Cardiac muscle cell (in vitro differentiated cells and primary cell): ENCODE measurements around the gene SETD1A. TPM values are rescaled to one million over a fixed set of nuclear protein-coding genes. Genes with fewer than 3 reads are reported as not detected.

ENCODE experiments used
- DNase-seq, 2 donors: peaks; one replicate each; pipeline versions ENCODE4 v3.0.0 to v3.0.0-alpha.2; 2010 to 2017; ENCODE audit warnings: low read depth in 1 of 2, low spot score in 1 of 2
- H3K27ac ChIP-seq: fragments of 200-600 bp; sonication (generic); 2 replicates; pipeline ENCODE4 v1.5.1; 2016
- H3K27me3 ChIP-seq: fragments of 200-600 bp; sonication (generic); 2 replicates; pipeline ENCODE4 v1.6.0; 2016; ENCODE audit warnings: control low read depth
- H3K36me3 ChIP-seq: fragments of 200-600 bp; sonication (generic); 2 replicates; pipeline ENCODE4 v1.5.1; 2016; ENCODE audit warnings: control low read depth
- H3K4me1 ChIP-seq: fragments of 200-600 bp; sonication (generic); 2 replicates; pipeline ENCODE4 v1.8.1; 2017; ENCODE audit warnings: low read depth, mild to moderate bottlenecking, mixed run types
- H3K4me3 ChIP-seq: fragments of 200-600 bp; sonication (generic); 2 replicates; pipeline ENCODE4 v1.5.1; 2016; ENCODE audit warnings: mild to moderate bottlenecking
- H3K9me3 ChIP-seq: fragments of 200-600 bp; sonication (generic); 2 replicates; pipeline ENCODE4 v1.5.1; 2017; ENCODE audit warnings: low read depth, mild to moderate bottlenecking, control low read depth
- polyA plus RNA-seq: library from polyadenylated mRNA; unstranded; fragments of >200 nt; fragmentation: Nextera tagmentation; extraction: Ambion mirVana; gene quantifications from 2 replicates; pipeline ENCODE4 v1.2.1, GENCODE V29; 2016
- total RNA-seq: library from RNA; depleted of rRNA; stranded (reverse); fragments of >200 nt; gene quantifications from 2 replicates; pipeline ENCODE4 v1.2.3, GENCODE V29; 2016
- TF ChIP-seq, protein P1 (sequence below): IDR thresholded peaks from 2 replicates; pipeline ENCODE4 v1.5.1; 2012; ENCODE audit warnings: low read depth, mild to moderate bottlenecking, low read length

Gene SETD1A
- total and polyA plus RNA-seq, 2 experiments from 2014 or later, result 1.9 to 10.4 TPM

GRCh38 chr16:30926937-30927788, 30.4 kb upstream of the SETD1A start:
- H3K36me3 ChIP-seq, result peaks cover 12% of the 10 kb centered on the region
- DNase-seq, result no peak
- H3K27me3 ChIP-seq, result no peaks in the 10 kb centered on the region
- peaks cover 18% of the 10 kb centered on the region for H3K4me1 ChIP-seq
- peak overlapping the region; percentile 66 for H3K27ac ChIP-seq
- H3K9me3 ChIP-seq, result no peaks in the 10 kb centered on the region
- TF ChIP-seq, protein P1, sequence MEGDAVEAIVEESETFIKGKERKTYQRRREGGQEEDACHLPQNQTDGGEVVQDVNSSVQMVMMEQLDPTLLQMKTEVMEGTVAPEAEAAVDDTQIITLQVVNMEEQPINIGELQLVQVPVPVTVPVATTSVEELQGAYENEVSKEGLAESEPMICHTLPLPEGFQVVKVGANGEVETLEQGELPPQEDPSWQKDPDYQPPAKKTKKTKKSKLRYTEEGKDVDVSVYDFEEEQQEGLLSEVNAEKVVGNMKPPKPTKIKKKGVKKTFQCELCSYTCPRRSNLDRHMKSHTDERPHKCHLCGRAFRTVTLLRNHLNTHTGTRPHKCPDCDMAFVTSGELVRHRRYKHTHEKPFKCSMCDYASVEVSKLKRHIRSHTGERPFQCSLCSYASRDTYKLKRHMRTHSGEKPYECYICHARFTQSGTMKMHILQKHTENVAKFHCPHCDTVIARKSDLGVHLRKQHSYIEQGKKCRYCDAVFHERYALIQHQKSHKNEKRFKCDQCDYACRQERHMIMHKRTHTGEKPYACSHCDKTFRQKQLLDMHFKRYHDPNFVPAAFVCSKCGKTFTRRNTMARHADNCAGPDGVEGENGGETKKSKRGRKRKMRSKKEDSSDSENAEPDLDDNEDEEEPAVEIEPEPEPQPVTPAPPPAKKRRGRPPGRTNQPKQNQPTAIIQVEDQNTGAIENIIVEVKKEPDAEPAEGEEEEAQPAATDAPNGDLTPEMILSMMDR, result no peak
- no peak overlapping the region for H3K4me3 ChIP-seq

DNA sequence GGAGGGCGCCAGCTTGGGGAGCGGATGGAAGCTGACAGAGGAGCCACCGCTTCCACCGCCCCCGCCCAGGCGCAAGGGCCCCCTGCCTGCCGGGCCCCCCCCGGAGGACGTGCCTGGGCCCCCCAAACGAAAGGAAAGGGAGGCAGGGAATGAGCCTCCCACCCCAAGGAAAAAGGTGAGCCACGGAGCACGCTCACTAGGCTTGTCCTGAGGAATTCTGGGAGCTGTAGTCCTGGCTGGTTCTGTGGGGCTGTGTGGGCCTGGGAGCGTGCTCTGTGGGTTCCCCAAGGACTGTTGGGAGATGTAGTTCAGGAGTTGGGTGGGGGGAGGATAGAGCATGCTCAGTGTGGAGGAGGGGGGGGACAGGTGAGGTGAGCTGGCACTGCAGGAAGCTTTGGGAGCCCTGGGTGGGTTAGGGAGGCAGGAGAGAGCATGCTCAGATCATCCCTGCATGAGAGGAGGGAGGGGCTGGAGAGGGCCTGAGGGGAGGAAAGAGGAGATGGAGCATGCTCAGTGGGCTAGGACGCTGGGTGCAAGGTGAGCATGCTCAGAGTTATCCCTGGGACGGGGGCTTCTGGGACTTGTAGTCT, 29.7 kb upstream of the SETD1A start:
- H3K9me3 ChIP-seq, result no peaks in the 10 kb centered on the region
- TF ChIP-seq, protein P1, result no peak
- peaks cover 18% of the 10 kb centered on the region for H3K4me1 ChIP-seq
- H3K27ac ChIP-seq, result peak overlapping the region; percentile 66
- no peaks in the 10 kb centered on the region for H3K27me3 ChIP-seq
- peaks cover 15% of the 10 kb centered on the region for H3K36me3 ChIP-seq
- H3K4me3 ChIP-seq, result no peak overlapping the region
- peak; percentile 40 to 84 for DNase-seq

GRCh38 chr16:30928390-30928789, 29.2 kb upstream of the SETD1A start:
- Histone ChIP-seq H3K27me3 (no peaks in the 10 kb centered on the region), H3K4me3 (no peak overlapping the region), H3K36me3 (peaks cover 15% of the 10 kb centered on the region), H3K9me3 (no peaks in the 10 kb centered on the region), H3K27ac (no peak overlapping the region), H3K4me1 (peaks cover 18% of the 10 kb centered on the region)
- TF ChIP-seq, protein P1, result no peak
- DNase-seq, result no peak

DNA sequence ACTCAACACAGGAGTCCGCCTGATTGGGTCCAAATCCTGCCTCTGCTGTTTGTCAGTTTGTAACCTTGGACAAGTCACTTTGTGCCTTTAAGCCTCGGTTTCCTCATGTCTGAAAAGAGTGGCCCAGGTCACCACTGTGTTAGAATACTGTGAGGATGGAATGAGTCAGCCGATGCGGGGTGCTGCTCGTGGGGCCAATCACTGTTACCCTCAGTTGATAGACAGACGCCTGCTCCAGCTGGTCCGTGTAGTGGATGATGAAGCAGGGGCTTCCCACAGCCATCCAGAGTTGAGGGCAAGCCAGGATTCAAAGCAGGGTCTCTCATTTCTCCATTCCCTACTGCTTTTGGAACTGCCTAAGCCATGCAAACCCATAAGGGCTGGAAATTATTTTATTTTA, 28.4 kb upstream of the SETD1A start:
- H3K36me3 ChIP-seq, result peaks cover 15% of the 10 kb centered on the region
- H3K27ac ChIP-seq, result no peak overlapping the region
- H3K4me3 ChIP-seq, result no peak overlapping the region
- H3K27me3 ChIP-seq, result no peaks in the 10 kb centered on the region
- no peak for DNase-seq
- H3K9me3 ChIP-seq, result no peaks in the 10 kb centered on the region
- peaks cover 18% of the 10 kb centered on the region for H3K4me1 ChIP-seq
- TF ChIP-seq, protein P1, result no peak

DNA sequence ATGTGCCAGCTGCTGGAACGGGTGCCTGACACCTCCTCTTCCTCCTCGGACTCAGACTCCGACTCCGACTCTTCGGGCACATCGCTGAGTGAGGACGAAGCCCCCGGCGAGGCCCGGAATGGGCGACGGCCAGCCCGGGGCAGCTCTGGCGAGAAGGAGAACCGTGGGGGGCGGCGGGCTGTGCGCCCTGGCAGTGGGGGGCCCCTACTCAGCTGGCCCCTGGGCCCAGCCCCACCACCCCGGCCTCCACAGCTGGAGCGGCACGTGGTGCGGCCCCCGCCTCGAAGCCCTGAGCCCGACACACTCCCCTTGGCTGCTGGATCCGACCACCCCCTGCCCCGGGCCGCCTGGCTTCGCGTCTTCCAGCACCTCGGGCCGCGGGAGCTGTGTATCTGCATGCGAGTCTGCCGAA, 27.4 kb upstream of the SETD1A start:
- TF ChIP-seq, protein P1, result no peak
- H3K9me3 ChIP-seq, result no peaks in the 10 kb centered on the region
- peaks cover 15% of the 10 kb centered on the region for H3K36me3 ChIP-seq
- peaks cover 18% of the 10 kb centered on the region for H3K4me1 ChIP-seq
- H3K27ac ChIP-seq, result peak overlapping the region; percentile 88
- no peak for DNase-seq
- no peaks in the 10 kb centered on the region for H3K27me3 ChIP-seq
- H3K4me3 ChIP-seq, result no peak overlapping the region
